AML-193 (cell line): ENCODE data around the gene IL6R.

Experiments
- DNase-seq, 2 experiments: peaks; one replicate each; lab custom pipeline; 2025; lab: John Stamatoyannopoulos, UW

IL6R gene

DNA sequence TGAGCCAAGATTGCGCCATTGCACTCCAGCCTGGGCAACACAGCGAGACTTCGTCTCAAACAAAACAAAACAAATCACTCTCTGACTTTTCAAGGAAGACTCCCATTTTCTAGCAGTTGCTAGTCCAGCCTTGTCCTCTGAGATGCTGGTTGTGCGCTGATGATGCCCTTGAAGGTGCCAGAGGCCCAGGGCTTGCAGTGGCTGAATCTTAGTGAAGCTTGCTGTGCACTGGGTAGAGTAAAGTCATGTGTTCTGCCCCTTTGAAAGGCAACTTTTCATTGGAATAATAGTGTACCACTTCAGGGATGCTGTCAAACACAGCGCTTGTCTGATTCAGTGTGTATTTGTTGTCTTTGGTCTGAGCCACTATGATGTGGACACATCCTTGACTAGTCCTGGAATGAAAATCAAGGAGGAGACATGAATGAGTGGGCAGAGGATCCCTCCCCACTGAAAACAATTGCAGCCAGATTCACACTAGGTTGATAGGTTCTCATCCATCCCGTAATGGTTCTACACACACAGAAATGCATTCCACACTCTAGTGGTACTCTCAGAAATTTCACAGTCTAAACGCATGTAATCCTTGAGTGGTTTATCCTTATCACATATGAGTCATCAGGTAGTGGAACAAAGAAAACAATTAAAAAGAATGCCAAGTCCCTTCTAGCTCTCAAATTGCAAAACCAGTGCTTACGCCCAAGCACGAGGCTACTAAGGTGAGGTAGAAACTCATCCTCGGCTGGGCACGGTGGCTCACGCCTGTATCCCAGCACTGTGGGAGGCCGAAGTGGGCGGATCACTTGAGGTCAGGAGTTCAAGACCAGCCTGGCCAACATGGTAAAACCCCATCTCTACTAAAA is 79.0 kb downstream of the IL6R start:
- no peak for DNase-seq

DNA sequence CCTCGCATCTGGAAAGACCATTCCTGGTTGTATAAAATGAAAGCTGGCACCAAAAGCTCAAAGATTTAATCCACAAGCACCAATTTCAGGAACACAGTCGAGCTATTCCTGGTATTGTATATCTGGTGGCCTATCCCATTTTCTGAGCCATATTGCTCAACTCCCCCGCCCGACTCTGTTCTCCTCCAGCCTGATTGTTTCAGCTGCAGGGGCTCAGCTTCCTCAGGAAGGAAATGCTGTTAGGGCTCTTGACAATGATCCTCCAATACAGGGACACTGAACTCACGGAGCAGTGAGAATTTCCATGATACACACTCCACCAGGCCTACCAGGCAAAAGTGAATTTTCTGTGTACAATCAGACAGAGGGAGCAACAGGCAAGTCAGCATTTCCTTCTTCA is 80.0 kb downstream of the IL6R start:
- peak; percentile 29 to 43 for DNase-seq

DNA sequence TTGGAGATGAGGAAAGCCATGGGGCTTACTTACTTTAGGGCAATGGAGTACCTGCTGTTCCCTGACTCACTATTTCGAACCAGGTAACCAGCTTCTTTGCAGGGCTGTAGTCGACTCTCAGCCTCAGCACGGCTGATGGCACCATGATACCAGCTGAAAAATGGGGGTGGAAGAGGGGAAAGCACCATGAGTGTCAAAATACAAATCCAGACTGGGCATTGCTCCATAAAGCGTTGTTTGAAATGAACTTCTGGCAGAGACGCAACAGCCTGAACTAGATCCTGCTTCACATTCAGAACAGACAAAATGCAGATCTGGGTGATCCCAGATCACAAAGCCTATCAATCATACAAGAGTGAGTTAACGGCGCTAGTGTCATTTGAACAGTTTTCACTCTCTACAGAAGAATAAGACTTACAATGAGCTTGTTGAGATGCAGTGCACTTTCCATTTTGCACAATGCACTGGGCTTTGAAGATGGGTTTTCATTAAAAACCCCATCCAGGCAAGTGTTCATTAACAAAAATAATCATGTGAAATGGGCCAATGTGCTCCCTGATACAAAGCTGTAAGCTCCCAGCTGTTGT is 80.9 kb downstream of the IL6R start:
- DNase-seq: no peak

DNA sequence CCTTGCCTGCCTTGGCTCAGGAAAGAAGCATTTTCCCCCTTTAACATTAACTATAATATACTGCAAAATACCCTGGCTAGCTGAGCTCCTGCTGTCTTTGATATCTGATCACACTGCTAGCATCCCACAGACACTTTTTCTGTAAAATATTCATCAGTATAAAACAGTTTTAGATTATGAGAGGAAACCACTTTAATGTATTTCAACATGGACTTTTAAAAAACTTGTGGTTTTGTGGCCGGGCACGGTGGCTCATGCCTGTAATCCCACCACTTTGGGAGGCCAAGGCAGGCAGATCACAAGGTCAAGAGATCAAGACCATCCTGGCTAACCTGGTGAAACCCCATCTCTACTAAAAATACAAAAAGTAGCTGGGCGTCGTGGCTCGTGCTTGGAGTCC is 81.6 kb downstream of the IL6R start:
- DNase-seq: peak; percentile 15 to 24

DNA sequence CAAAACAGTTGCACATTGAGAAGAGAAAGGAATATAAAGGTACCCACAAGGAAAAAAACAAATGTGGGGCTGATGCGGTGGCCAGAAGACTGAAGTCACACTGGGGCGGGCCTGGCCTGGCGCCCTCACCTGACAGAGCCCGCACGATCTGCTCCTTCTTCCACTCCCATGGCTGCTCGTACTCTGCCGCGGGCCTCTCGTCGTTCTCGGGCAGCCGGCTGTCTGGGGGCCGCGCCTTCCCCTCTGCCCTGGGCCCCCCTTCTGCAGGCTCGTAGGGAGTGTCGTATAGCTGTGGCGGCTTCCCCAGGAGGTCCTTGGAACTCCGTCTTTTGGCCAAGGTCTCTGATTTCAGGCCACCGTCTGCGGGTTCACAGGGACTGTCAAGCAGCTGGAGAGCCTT is 83.8 kb downstream of the IL6R start:
- DNase-seq: no peak

DNA sequence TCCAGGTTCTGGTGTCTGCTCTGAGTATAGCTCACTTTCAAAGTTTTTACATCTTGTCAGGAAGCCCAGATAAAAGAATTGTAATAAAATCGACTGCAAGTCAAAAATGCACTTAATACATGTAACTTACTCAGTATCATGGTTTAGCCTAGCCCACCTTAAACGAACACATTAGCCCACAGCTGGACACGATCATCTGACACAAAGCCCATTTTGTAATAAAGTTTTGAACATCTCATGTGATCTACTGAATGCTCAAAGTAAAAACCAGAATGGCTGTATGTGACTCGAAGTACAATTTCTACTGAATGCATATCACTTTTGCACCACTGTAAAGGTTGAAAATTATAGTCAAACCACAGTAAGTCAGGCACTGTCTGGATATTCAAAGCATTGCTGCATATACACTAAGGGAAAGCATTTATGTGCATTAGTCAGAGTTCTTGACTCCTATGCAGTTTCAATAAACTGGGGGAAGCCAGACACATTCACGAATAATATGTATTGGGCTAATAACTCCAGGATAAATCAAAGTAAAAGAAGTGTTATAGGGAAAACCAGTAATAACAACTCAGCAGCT is 84.6 kb downstream of the IL6R start:
- no peak for DNase-seq

DNA sequence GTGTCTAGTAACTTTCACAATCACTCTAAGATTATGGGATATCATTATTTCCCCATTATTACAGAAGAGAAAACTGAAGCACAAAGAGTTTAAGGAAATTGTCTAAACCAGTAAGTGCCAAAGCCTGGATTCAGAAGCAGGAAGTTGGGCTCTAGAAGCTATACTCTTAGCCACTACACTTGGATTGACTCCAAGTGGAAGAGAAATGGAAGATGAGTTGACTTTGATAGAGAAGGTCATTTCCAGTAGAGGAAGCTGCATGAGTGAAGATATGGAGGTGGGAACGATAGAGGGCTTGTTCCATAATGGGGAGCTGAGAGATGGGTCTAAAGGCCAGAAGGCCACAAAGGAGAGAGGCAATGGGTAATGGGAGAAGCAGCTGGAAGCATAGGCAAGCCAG is 85.2 kb downstream of the IL6R start:
- DNase-seq: peak; percentile 88 to 92

DNA sequence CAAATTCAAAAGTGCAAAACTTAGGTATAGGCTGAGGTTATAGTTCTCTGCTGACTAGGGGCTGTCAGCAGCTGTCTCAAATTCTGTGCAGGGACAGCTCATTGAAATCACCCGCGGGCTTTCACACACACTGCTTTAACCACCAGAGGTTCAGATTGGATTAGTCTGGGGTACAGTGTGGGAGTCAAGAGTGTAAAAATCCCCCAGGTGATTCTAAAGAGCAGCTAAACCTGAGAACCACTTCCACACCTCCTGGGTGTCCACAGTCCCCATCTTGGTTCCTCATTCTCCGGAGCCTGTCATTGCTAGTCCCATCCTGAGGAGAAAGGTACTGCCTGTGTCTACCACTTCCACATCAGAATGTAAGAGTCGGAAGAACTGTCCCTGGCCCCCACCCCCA is 87.0 kb downstream of the IL6R start:
- DNase-seq: no peak

DNA sequence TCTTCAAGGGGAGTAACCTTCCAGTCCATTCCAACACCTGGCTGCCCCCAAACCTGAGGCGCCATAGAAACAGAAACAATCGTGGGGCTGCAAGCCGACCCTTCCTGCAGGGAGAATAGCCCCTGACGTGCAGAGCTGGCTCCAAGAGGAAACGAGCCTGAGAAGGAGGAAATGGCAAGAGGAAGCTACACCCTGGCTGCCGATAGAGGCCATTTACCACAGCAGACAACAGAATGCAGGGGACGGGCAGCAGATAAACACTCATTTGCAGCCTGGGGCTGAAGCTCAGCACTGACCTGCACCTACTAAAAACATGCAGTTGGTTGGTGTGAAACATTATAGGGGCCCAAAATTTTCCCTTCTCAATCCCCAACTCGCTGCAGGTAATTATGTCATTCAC is 88.1 kb downstream of the IL6R start:
- DNase-seq: peak; percentile 22 to 68

DNA sequence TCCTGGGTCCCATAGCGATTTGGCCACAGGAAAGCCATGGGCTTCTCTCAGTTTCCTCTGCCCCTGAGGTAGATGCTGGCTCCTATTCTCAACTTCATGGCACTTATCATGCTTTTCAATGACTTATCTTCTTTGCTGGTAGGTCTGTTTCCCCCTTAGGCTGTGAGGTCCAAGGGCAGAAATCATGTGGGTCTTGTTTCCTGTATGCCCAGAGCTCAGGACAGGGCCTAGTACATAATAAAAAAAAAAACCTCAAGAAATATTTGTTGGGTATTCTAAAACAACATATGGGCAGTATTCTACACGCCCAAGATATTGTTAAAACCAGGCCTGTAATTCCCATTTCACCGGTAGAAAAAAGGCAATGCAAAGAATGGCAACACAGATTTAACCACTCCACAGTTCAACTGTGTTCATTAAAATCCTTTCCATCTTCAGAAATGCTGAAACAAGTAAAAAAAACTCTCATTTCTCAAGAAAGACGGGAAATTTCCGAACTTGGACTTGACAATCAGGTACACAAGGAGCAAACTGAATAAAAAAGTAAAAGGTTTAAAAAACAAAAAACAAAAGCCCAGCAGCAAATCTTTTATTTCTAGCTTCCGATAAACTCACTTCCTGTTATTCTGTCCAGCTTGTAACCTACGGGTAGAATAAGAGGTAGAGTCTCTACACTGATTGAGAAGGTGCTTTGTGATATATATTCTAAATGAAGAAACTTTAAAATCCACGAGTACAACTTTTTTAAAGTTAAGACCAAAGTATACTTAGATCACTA is 90.5 kb downstream of the IL6R start:
- no peak for DNase-seq

DNA sequence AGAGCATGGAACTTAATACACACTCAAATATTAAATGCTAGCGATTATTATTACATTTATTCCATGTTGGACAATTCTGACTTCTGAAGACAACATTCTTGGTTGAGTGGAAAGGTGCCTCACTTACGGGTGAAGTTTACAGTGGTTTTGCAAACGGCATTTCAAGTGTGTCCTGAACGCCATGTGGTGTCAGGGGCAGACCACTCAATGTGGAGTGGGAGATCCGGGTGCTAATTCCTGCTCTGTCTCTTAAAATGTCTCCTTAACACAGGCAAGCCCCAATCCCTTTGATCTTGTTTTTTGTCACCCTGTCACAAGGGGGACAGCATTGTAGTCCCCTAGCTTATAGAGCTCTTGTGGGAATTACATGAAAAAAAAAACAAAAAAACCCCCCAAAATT is 91.2 kb downstream of the IL6R start:
- DNase-seq: no peak

DNA sequence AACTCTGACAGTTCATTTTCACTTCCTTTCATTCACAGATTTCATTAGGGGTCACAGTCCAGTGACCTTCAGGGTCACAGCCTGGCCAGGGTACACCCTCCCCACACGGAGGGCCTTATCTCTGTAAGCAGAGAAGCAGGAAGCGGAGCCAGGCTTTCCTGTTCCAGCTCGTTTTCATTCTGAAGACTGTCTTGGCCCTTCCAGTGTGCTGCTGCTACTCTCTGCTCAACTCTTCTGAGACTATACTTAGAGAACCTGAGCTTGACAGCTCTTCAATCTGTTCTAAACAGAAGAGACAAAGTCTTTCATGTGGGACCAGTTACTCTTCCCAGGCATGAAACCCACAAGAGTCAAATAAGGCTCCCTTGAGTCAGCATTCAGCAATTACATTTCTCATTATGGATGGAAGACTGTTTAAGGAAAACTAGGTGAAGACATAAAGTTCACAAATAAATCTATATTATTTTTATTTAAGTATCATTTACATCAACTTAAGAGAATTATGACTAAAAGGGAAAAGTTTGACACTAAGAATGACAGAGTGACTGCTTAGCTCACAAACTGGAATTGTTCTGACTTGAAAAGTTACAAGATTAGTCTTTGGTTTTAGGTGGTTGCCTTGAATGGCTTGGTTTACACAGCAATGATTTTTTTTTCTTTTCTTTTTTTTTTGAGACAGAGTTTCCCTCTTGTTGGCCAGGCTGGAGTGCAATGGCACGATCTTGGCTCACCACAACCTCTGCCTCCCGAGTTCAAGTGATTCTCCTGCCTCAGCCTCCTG is 92.1 kb downstream of the IL6R start:
- no peak for DNase-seq

DNA sequence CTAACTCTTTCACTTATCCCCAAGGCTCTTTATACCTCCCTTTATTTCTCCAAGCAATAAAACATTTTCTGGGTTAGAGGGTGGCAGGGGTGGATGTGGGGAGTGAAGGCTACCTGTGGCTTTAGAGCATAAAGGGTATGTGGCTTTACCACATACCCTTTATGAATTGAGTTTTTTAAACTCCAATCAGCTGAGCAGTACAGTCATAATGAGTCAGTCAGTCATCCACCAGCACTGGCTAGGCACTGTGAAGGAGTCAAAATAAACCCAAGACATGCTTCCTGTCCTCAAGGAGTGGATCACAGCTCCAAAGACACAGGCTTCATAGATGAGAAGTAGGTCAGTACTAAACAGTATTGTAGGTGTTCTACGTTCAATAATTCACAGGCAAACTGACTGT is 94.3 kb downstream of the IL6R start:
- DNase-seq: no peak

DNA sequence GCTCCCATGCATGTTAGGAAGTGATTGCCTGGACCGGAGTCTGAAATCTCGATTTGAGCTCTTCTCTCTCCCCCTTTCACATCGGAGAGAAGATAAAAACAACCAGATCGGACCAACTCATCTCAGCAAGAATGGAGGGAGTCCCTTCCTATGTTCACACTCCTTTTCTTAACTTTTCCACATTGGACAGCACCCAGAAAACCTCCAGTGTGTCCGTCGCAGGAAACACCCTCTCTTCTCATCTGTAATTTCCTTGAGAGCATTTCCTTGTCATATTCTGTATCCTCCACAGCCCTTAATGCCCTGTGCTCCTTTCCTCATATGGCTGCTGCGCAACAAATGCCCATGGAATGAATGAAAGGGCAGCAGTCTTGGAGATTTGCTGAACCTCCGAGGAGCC is 95.4 kb downstream of the IL6R start:
- DNase-seq: no peak

DNA sequence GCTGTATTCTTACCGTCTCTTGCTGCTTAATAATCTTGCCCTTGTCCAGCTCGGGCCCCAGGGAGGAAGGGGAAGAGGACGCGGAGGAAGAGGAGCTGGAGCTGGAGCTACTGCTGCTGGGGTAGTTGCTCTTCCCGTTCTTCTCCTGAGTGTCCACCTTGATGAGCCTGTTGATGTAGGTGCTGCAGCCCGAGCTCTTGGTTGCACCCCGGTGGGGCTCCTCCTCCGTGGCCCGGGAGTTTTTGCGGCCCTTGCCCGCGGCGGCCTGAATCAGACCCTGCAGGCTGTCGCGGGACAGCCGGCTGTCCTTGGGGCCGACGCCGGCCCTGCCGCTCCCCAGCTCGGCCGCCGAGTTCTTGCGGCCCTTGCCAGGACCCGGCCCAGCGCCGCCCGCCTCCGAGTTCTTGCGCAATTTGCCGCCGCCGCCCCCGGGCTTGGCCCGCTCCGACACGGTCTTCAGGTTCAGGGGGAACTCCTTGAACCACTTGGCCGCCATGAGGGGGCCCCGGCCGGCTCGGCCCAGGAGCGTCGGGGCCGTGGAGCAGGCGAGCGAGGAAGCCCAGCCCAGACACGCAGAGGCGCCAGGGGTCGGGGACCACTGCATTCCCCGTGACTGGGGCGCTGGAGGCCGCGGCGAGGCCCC is 96.4 kb downstream of the IL6R start:
- no peak for DNase-seq

DNA sequence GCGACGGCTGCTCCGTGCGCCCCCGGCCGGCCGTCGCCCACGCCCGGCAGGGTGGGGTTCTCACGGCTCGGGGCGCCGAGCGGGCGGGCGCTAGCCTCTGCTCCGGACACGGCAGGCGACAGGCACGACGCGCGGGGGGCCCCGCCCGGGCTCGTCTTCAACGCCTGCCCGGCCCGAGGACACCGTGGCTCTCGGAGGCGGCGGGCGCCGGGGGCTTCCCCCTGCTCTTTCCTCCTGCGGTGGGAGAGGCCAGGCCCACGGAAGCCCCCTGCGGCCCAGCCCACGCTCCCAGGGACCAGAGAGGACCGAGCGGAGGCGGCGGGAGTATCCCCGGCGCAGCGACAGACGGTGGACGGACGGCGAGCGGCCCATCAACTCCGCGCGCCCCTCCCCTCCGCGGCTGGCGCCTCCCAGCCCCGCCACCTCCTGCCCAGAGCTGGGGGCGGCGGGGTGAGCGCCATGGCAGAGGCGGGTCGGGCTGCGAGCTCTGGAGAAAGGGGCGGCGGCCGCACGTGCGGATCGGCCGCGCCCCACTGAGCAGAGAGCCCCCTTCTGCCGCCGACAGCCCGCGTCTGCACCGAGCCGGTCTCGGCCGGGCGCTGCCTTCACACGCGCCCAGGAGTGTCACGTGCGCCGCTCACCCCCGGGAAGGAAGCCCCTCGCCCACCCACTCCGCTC is 97.1 kb downstream of the IL6R start, which contains the start of the genes SHE and TDRD10:
TSS of gene SHE (minus strand) at position 347 of the 678 bp plus-strand sequence. CDS start 386 bp downstream, outside the sequence.
TSS of gene TDRD10 (plus strand) at position 154 of the 678 bp plus-strand sequence. CDS start 4,685 bp downstream, outside the sequence.
- no peak for DNase-seq

DNA sequence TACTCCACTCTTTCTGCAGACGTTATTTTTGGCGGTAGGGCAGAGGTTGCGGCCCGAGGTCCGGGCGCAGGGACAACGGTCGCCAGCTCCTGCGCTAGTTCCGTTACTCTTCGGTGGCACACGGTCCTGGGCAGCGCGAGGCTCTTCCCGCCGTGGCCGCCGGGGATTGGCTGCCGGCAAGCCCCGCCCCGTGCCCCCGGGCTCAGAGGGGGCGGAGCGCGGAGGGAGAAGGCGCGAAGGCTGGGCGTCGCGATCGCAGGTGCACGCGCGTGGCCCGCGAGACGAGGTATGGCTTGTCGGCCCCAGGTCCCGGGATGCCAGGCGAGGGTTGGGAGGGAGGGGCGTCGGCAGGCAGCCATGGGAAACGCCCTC is 97.6 kb downstream of the IL6R start:
- DNase-seq: no peak

DNA sequence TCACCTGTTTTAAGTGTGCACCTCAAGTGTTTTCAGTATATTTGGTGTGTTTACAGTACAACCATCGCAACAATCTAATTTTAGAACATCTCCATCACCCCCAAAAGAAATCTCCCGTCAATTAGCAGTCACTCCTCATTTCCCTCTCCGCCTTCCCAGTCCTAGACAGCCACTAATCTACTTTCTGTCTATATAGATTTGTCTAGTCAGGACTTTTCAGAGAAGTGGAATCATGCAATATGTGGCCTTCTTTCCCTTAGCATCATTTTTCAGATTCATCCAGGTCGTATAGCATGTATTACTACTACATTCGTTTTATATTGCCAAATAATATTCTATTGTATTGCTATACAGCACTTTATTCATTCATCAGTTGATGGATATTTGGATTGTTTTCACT is 98.8 kb downstream of the IL6R start:
- DNase-seq: no peak

DNA sequence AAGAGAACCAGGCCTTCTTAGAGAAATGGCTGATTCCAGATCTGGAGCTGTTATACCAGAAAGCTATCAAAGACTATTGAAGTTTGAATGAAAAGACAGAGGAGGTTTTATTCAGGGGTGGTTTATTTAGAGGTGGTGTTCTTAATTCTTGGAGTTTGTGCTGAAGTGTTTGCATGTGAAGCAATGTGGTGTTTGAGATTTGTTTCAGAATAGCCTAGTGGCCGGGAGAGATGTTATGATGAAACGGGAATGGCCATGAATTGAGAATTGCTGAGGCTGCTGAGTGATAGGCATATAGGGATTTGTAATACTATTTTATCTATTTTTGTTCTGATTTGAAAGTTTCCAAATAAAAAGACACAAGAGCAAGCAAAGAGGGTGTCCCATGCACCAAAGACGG is 107.6 kb downstream of the IL6R start:
- no peak for DNase-seq

DNA sequence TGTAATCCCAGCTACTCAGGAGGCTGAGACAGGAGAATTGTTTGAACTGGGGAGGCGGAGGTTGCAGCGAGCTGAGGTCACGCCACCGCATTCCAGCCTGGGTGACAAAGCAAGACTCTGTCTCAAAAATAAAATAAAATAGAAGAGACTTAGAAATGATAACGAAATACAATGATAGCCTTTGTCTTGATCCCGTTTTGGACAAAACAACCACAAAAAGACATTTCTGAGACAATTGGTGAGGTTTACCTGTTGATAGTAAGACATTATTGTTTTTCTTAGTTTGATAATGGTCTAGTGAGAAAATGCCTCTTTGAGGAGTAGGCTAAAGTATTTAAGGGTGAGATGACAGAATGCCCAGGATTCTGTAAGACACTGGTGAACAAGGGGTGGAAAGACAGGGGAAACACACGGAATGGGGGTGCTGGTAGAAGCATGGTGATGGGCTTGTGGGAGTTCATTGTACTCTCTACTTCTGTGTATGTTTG is 109.0 kb downstream of the IL6R start:
- no peak for DNase-seq
